ENCODE results near the gene USP4.
A peak's percentile ranks its signal among the peaks of the same experiment; 100 is the strongest.

Gene USP4

DNA sequence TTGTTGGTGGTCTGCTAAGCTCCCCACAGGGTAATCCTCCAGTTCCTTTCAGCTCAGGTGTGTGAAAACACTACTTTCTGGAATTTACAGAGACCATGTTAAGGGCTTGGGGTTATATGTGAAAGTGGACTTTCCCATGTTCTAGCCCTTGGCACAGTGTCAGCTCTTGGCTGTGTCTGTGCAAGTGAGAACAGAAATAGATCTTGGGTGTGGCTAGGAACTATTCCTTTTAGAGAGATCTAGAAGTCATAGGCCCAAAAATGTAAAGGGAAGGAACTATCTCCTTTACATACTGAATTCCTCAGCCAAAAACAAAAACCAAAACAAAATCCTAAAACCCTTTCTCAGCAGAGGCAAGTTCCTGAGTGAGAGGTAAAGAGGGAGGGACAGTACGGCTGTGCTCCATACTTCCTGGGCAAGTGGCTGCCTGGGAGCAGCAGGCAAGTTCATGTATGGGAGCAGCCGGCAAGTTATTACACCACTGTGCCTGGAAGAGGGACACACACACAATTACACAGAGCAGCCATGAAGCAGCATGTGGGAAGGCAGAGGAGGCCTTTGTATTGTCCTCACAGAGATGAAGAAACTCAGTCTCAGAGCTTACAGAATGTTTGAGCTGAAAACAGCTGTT is 43.0 kb downstream of the USP4 start:
- Histone ChIP-seq H3K27me3 (ENCODE audit: low read length) (no peaks in the 10 kb centered on the region), H3K27ac (ENCODE audit: low read depth, low read length) (no peak overlapping the region), H3K4me3 (ENCODE audit: insufficient read depth, low read length, poor library complexity, severe bottlenecking) (no peak overlapping the region), H3K9me2 (replicated peaks; ENCODE audit: insufficient read depth, low read length) (no peaks in the 10 kb centered on the region), H4K20me1 (ENCODE audit: low read depth, low read length) (no peaks in the 10 kb centered on the region), H3F3A (ENCODE audit: insufficient read depth) (no peaks in the 10 kb centered on the region), H3K79me2 (ENCODE audit: insufficient read depth, low read length) (no peaks in the 10 kb centered on the region), H3K36me3 (ENCODE audit: low read length) (peaks cover 12% of the 10 kb centered on the region; the same call in 1 of the 2 replicates), H2AFZ (ENCODE audit: low read depth, low read length, severe bottlenecking) (no peak overlapping the region), H3K4me2 (ENCODE audit: low read depth, low read length, poor library complexity, severe bottlenecking) (no peak overlapping the region), H3K9ac (ENCODE audit: low read length) (no peak overlapping the region), H3K9me3 (ENCODE audit: insufficient read depth, low read length) (no peaks in the 10 kb centered on the region)
- TF ChIP-seq, protein P1, sequence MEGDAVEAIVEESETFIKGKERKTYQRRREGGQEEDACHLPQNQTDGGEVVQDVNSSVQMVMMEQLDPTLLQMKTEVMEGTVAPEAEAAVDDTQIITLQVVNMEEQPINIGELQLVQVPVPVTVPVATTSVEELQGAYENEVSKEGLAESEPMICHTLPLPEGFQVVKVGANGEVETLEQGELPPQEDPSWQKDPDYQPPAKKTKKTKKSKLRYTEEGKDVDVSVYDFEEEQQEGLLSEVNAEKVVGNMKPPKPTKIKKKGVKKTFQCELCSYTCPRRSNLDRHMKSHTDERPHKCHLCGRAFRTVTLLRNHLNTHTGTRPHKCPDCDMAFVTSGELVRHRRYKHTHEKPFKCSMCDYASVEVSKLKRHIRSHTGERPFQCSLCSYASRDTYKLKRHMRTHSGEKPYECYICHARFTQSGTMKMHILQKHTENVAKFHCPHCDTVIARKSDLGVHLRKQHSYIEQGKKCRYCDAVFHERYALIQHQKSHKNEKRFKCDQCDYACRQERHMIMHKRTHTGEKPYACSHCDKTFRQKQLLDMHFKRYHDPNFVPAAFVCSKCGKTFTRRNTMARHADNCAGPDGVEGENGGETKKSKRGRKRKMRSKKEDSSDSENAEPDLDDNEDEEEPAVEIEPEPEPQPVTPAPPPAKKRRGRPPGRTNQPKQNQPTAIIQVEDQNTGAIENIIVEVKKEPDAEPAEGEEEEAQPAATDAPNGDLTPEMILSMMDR (IDR thresholded peaks at IDR 0.05; ENCODE audit: insufficient read depth, low read length, poor library complexity, severe bottlenecking) = no peak
- TF ChIP-seq EZH2phosphoT487 (conservative IDR thresholded peaks at IDR 0.05; ENCODE audit: low read length) = no peak

DNA sequence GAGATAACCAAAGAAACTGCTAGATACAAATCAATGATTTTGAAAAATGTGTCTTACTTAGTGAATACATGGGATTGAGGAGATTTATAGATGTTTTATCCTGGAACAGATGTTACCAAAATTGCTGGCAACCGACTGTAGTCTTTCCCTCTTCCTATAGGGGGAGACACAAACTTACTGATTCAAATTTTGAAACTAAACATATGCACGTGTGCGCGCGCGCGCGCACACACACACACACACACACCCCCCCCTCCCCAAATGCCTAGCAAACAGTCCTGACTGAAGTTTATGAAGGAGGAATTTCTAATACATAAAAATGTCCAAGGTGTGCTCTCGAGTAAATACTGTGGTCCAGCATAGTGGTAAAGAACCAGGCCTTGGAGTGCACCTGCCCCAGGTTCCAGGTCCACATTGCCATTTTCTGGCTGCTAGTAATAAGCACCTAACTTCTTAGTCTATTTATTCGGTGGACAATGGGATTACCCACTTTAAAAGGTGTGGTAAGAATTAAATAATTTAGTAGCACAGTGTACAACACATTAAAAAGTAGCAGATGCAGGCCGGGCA is 44.3 kb downstream of the USP4 start:
- Histone ChIP-seq H3K9ac (ENCODE audit: low read length) (no peak overlapping the region), H4K20me1 (ENCODE audit: low read depth, low read length) (no peaks in the 10 kb centered on the region), H3F3A (ENCODE audit: insufficient read depth) (no peaks in the 10 kb centered on the region), H2AFZ (ENCODE audit: low read depth, low read length, severe bottlenecking) (no peak overlapping the region), H3K36me3 (ENCODE audit: low read length) (peaks cover 12% of the 10 kb centered on the region; the same call in 1 of the 2 replicates), H3K79me2 (ENCODE audit: insufficient read depth, low read length) (no peaks in the 10 kb centered on the region), H3K4me2 (ENCODE audit: low read depth, low read length, poor library complexity, severe bottlenecking) (no peak overlapping the region), H3K4me3 (ENCODE audit: insufficient read depth, low read length, poor library complexity, severe bottlenecking) (no peak overlapping the region), H3K27ac (ENCODE audit: low read depth, low read length) (no peak overlapping the region), H3K9me3 (ENCODE audit: insufficient read depth, low read length) (no peaks in the 10 kb centered on the region), H3K9me2 (replicated peaks; ENCODE audit: insufficient read depth, low read length) (no peaks in the 10 kb centered on the region), H3K27me3 (ENCODE audit: low read length) (no peaks in the 10 kb centered on the region)
- TF ChIP-seq, protein P1 (IDR thresholded peaks at IDR 0.05; ENCODE audit: insufficient read depth, low read length, poor library complexity, severe bottlenecking) = peak; percentile 42
- no peak for TF ChIP-seq EZH2phosphoT487 (conservative IDR thresholded peaks at IDR 0.05; ENCODE audit: low read length)

DNA sequence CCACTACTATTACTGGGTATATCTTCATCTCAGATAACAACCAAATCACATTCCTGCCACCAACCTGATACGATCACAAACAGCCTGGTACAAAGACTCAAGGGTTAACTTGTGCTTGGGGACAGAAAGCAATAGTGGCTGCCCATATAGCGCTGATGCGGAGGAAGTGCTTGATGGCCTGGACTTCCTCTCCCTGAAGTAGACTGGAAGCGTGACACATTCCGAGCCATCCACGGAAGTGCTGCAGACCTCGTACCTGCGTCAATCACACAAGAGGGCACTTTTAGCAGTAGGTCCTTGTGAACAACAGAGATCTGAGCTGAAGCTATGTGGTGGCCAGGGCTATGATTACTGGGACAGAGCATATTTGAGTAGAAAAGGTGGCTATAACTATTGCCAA is 45.5 kb downstream of the USP4 start:
- Histone ChIP-seq H4K20me1 (ENCODE audit: low read depth, low read length) (no peaks in the 10 kb centered on the region), H3K36me3 (ENCODE audit: low read length) (peaks cover 12% of the 10 kb centered on the region; the same call in 1 of the 2 replicates), H2AFZ (ENCODE audit: low read depth, low read length, severe bottlenecking) (no peak overlapping the region)

More for the DNA sequence above, 45.5 kb downstream of the USP4 start:
- H3K79me2 ChIP-seq (ENCODE audit: insufficient read depth, low read length) = no peaks in the 10 kb centered on the region
- H3F3A ChIP-seq (ENCODE audit: insufficient read depth) = no peaks in the 10 kb centered on the region
- H3K9me3 ChIP-seq (ENCODE audit: insufficient read depth, low read length) = no peaks in the 10 kb centered on the region
- no peaks in the 10 kb centered on the region for H3K9me2 ChIP-seq (replicated peaks; ENCODE audit: insufficient read depth, low read length)
- H3K27ac ChIP-seq (ENCODE audit: low read depth, low read length) = no peak overlapping the region
- H3K4me2 ChIP-seq (ENCODE audit: low read depth, low read length, poor library complexity, severe bottlenecking) = no peak overlapping the region
- H3K27me3 ChIP-seq (ENCODE audit: low read length) = no peaks in the 10 kb centered on the region
- no peak overlapping the region for H3K4me3 ChIP-seq (ENCODE audit: insufficient read depth, low read length, poor library complexity, severe bottlenecking)
- TF ChIP-seq EZH2phosphoT487 (conservative IDR thresholded peaks at IDR 0.05; ENCODE audit: low read length) = no peak
- TF ChIP-seq, protein P1 (IDR thresholded peaks at IDR 0.05; ENCODE audit: insufficient read depth, low read length, poor library complexity, severe bottlenecking) = no peak
- H3K9ac ChIP-seq (ENCODE audit: low read length) = no peak overlapping the region

All from SU-DHL-6 (cell line).